ENCODE data around the gene SHROOM3. TPM values are rescaled to one million over a fixed set of nuclear protein-coding genes. Genes with fewer than 3 reads are reported as not detected.
A peak's percentile ranks its signal among the peaks of the same experiment; 100 is the strongest.

SHROOM3 gene
- total RNA-seq, 1 donor from 2014 or later, result 16.2 TPM

DNA sequence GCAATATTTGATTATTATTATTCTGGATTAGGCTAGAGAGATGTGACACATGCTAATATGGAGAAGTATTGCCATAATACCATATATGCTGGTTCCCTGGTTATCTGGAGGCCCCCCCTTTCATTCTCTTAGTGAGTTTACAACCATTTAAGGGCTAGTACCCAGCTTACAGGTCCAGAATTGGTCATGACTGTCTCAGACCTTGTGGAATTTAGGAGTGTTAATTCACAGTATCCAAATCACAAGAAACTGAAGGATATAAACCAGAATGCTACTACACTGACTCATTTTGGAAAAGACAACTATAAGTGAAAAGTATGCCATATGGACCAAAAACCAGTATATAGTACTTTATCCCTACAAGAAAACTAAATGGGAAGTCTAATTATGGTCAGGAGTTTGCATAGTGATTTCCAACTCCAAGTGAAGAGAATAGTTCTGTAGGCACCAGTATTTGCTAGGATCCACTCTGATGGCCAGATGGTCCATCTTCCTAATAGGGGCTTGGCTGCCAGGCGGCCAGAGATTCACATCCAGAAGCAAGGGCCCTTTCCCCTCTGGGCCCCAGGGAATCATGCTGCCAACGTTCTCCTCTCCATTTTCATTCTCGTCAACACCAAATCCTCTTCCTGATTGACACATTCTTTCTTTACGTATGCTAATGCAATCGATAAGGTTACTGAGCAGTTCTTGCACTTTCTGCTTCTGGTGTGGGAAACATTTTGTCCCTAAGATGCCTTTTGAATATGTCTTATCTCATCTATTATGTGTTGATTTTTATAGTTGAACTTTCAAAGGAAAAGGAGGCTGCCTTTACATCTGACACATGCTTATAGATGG, 123.6 kb downstream of the SHROOM3 start:
- H3K27ac ChIP-seq (replicated peaks), result no peak overlapping the region
- H3K9me3 ChIP-seq (replicated peaks), result no peaks in the 10 kb centered on the region
- H3K4me1 ChIP-seq, result peaks cover 24% of the 10 kb centered on the region
- DNase-seq, result no peak
- intact Hi-C loops (cut with micrococcal nuclease), result no loop called here
- no peaks in the 10 kb centered on the region for H3K36me3 ChIP-seq
- H3K4me3 ChIP-seq, result no peak overlapping the region
- TF ChIP-seq, protein P1, sequence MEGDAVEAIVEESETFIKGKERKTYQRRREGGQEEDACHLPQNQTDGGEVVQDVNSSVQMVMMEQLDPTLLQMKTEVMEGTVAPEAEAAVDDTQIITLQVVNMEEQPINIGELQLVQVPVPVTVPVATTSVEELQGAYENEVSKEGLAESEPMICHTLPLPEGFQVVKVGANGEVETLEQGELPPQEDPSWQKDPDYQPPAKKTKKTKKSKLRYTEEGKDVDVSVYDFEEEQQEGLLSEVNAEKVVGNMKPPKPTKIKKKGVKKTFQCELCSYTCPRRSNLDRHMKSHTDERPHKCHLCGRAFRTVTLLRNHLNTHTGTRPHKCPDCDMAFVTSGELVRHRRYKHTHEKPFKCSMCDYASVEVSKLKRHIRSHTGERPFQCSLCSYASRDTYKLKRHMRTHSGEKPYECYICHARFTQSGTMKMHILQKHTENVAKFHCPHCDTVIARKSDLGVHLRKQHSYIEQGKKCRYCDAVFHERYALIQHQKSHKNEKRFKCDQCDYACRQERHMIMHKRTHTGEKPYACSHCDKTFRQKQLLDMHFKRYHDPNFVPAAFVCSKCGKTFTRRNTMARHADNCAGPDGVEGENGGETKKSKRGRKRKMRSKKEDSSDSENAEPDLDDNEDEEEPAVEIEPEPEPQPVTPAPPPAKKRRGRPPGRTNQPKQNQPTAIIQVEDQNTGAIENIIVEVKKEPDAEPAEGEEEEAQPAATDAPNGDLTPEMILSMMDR (IDR thresholded peaks at IDR 0.05; ENCODE audit: borderline replicate concordance), result no peak
- no peaks in the 10 kb centered on the region for H3K27me3 ChIP-seq (ENCODE audit: low read depth)

DNA sequence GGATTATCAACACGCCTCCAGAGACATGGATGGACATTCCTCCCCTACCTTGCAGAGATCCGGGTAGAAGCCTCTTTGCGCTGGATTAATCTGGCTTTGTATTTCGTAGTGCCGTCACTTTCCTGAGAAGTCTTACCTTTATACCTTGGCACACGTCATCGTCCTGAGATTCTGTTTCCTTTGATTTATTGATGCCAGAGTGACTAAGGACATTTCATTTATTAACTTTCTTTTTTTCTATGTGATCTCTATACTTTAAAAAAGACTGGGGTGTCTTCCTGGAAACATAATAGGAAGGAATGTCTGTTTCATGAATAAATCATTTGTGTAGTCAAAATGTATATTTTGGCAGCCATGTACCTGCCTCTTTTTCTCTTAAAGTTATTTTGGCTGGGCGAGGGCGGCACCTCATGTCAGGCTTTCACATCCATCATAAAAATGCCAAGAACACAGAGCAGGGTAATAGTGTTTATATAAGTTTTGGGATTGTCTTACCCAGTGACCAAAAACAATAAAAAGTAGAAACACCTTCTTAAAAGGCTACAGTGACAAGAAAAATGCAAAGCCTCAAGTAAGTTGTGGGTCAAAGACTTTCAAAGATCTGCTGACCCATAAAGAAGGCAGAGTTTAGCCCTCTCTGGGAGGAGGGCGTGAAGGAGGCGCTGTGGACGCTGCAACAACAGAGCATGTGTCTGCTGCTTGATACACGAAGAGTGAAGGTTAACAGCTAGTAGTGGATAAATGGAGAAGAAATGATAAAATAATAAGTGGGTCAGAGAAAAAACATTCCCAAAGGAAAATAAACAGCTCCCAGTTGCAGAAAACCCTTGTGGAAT, 124.4 kb downstream of the SHROOM3 start:
- H3K36me3 ChIP-seq, result no peaks in the 10 kb centered on the region
- intact Hi-C loops (cut with micrococcal nuclease), result no loop called here
- H3K27ac ChIP-seq (replicated peaks), result no peak overlapping the region
- H3K4me3 ChIP-seq, result no peak overlapping the region
- H3K4me1 ChIP-seq, result peaks cover 31% of the 10 kb centered on the region
- DNase-seq, result no peak
- TF ChIP-seq, protein P1 (IDR thresholded peaks at IDR 0.05; ENCODE audit: borderline replicate concordance), result no peak
- H3K9me3 ChIP-seq (replicated peaks), result no peaks in the 10 kb centered on the region
- H3K27me3 ChIP-seq (ENCODE audit: low read depth), result no peaks in the 10 kb centered on the region

DNA sequence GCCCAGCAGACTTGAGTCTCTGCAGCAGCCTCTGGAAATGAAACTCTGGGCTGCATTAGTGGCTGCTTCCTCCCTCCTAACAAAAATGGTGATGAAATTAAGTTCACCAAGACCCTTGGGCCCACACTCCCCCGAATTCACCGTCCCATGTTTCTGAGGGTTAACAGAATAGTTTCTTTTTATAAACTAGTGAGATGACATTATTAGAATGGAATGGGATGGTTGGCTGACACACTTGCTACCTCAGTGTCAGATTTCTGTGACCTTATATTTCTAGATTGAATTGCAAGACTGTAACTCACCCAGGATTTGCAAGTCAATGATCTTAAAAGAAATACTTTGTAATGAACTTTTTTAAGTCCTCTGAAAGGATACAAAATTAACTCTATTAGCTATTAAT, 127.1 kb downstream of the SHROOM3 start:
- peaks cover 31% of the 10 kb centered on the region for H3K4me1 ChIP-seq
- TF ChIP-seq, protein P1 (IDR thresholded peaks at IDR 0.05; ENCODE audit: borderline replicate concordance), result no peak
- H3K9me3 ChIP-seq (replicated peaks), result no peaks in the 10 kb centered on the region
- no peak for DNase-seq
- H3K4me3 ChIP-seq, result no peak overlapping the region
- intact Hi-C loops (cut with micrococcal nuclease), result no loop called here
- no peaks in the 10 kb centered on the region for H3K27me3 ChIP-seq (ENCODE audit: low read depth)
- no peaks in the 10 kb centered on the region for H3K36me3 ChIP-seq
- H3K27ac ChIP-seq (replicated peaks), result peak overlapping the region; percentile 67

DNA sequence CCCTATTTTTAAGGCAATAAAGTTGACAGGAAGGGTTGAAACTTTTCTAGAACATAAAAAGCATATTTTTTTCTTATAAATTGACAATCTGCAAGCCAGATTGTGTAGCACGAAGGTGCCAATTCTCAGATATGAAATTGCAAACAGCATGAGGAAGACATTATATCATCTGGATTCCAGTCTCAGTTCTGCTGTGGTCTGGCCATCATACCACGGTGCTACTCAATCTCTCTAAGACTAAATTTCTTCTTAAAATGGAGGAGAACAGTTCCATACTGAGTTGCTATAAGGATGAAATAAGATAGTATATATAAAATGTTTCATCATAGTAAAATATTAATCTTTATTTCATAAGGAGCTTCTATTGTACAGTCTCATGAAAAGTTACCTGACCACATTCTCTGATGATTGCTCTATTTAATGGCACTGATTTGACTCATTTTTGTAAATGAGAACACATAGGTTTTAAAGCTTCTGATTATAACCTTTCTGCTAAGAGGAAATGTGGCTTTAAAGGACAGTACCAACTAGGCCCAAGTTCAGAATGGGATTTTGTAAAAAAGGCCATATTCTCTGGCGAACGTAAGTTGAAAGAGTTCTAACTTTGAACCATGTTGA, 127.9 kb downstream of the SHROOM3 start:
- TF ChIP-seq, protein P1 (IDR thresholded peaks at IDR 0.05; ENCODE audit: borderline replicate concordance), result no peak
- intact Hi-C loops (cut with micrococcal nuclease), result no loop called here

DNA sequence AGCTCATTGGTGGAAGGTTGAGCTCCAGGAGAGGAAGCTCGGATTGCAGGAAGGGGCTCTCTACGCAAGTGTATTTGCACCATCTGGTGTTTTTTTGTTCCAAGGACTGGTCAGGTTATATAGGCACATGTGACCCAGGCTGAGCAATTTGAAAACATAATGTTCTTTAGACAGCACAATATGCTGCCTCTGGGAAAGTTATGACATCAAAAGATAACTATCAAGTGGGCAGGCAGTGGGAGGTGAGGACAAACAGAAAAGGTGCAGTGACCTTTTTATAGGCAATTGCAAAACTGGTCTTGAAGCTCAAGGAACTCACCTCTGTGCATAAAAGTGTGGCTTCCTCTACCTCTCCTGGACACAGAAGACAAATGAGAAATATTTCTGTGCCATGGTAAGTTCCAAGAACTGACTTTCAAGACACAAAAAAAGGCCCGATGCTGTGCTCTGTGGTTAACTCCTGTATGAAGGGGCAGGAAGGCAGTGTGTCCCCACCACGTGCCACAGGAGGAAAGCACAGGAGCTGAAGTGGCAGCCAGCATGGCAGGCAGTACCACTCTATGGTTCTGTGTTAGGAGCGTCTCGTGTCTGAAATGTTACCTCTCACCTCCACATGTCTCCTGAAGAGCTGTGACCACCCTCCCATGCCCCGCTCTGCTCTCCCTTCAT, 128.6 kb downstream of the SHROOM3 start:
- peak overlapping the region; percentile 67 for H3K27ac ChIP-seq (replicated peaks)
- intact Hi-C loops (cut with micrococcal nuclease), result no loop called here
- H3K4me1 ChIP-seq, result peaks cover 31% of the 10 kb centered on the region
- no peaks in the 10 kb centered on the region for H3K36me3 ChIP-seq
- H3K27me3 ChIP-seq (ENCODE audit: low read depth), result no peaks in the 10 kb centered on the region
- no peak for DNase-seq
- H3K9me3 ChIP-seq (replicated peaks), result no peaks in the 10 kb centered on the region
- H3K4me3 ChIP-seq, result no peak overlapping the region
- TF ChIP-seq, protein P1 (IDR thresholded peaks at IDR 0.05; ENCODE audit: borderline replicate concordance), result no peak

More for the DNA sequence above, 127.9 kb downstream of the SHROOM3 start:
- DNase-seq, result no peak
- Histone ChIP-seq H3K36me3 (no peaks in the 10 kb centered on the region), H3K27me3 (ENCODE audit: low read depth) (no peaks in the 10 kb centered on the region), H3K4me1 (peaks cover 31% of the 10 kb centered on the region), H3K9me3 (replicated peaks) (no peaks in the 10 kb centered on the region), H3K4me3 (no peak overlapping the region), H3K27ac (replicated peaks) (peak overlapping the region; percentile 67)
